Measurements from ENCODE around the gene FYB2. TPM values are rescaled to one million over a fixed set of nuclear protein-coding genes. Genes with fewer than 3 reads are reported as not detected.
"Not testable (repeated sequence)": the region's sequence is repeated elsewhere in the genome, so short reads cannot be mapped to it uniquely, and the experiment has no call there.

FYB2 gene
- total RNA-seq, 1 experiment from 2014 or later = not detected

DNA sequence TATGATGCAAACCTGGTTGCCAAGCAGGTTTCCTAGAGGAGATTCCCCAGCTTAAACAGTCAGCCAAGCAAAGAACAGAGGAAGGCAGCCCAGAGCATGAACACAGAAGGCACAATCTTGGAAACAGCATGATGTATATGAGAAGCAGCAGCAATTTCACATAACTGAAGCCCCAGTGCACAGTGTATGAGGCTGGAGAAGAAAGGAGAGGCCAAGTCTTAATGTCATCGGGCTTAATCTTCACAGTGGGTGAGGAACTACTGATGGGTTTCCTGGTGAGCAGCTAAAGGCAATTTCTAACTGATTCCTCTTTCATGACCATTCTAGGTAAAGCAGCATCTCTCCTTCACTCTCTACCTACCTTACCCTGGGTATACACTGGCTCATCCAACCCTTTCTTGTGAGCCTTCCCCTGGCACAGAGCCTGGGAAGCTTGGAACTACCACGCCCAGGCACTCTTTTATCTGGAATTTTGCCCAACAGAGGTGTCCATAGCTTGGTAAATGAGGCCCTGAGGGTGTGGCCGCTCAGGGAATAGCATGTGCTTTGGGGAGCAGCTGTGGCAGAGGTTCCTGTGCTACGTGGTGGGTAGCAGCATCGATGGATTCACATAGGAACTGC is 22.0 kb downstream of the FYB2 start:
- DNase-seq (ENCODE audit: low read depth) = peak; percentile 48

DNA sequence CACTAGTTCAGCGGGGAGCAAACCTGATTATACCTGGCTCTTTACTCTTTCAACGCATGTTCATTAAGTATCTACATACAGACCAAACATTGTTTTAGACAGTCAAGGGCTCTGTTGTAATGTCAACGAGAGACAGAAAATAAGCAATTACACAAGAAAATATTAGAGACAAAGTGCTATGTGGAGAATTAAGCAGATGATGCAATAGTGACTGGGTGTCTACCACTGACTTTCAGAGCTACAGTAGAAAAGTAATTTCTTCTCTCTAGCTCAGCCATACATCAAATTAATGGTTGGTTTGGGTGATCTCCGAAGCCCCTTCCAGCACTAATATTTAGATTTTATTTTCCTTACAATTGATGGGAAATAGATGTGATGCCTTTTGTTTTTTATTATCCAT is 23.3 kb downstream of the FYB2 start:
- no peak for DNase-seq (ENCODE audit: low read depth)

GRCh38 chr1:56790036-56790435 is 29.2 kb downstream of the FYB2 start:
- no peak for DNase-seq (ENCODE audit: low read depth)

GRCh38 chr1:56788588-56788987 is 30.6 kb downstream of the FYB2 start:
- peak; percentile 34 for DNase-seq (ENCODE audit: low read depth)

GRCh38 chr1:56788102-56788501 is 31.1 kb downstream of the FYB2 start:
- DNase-seq (ENCODE audit: low read depth) = no peak

GRCh38 chr1:56787330-56787729 is 31.9 kb downstream of the FYB2 start:
- DNase-seq (ENCODE audit: low read depth) = no peak

- no peak for DNase-seq (ENCODE audit: low read depth)
Observed at GRCh38 chr1:56782773-56783172, 36.4 kb downstream of the FYB2 start.

GRCh38 chr1:56780826-56781225 is 38.4 kb downstream of the FYB2 start:
- no peak for DNase-seq (ENCODE audit: low read depth)

DNA sequence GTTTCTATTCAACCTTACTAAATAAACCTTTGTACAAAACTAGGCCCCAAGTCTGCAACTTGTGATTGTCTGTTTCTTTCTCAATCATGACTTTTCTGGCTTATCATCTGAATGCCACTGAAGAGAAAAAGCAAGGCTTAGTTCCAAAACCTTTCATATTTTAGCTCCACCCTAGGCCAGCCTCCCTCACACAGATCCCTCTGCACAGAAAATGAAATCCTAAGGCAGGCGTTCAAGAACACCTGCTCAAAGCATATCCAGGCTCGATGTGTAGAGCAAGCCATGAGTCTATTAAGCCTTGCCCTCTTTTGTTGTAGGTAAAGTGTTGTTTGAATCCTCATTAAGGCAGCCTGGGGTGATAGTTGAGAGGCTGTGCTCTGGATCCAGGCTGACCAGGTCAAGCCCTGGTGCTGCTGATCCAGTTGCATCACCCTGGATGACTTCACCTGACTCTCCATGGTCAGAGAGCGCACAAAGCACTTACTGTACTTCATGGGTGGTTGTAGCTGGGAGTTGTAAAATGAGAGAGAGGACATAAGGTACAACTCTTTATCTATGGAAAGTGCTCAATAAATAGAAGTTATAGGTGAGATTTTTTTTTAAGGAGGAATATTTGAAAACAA is 39.0 kb downstream of the FYB2 start:
- no peak for DNase-seq (ENCODE audit: low read depth)

GRCh38 chr1:56777972-56778371 is 41.2 kb downstream of the FYB2 start:
- DNase-seq (ENCODE audit: low read depth) = no peak

GRCh38 chr1:56774732-56775131 is 44.5 kb downstream of the FYB2 start:
- DNase-seq (ENCODE audit: low read depth) = not testable (repeated sequence)

DNA sequence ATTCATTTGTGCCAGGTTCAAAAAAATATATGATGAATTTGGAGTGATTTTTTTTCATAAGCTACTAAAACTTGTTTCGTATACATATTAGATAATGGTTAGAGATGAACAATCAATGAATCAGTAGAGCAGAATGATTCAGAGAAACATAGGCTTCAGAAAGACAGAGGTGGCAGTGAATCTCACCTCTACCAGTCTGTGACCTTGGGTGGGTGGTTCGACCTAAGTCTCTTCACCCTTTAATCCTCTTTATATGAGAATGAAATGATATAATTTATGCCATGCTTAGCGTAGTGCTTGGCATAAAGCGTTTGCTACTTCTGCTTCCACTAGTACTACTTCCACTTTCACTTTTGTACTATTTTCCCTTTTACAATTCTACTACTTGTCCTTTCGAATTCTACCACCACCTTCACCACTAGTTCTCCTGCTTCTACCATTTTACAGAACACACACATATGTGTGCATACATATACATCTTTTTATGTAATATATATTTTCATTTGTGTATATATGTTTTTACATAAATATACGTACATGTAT is 45.1 kb downstream of the FYB2 start:
- DNase-seq (ENCODE audit: low read depth) = peak; percentile 24

GRCh38 chr1:56773341-56774066 is 45.7 kb downstream of the FYB2 start:
- peak; percentile 20 for DNase-seq (ENCODE audit: low read depth)

DNA sequence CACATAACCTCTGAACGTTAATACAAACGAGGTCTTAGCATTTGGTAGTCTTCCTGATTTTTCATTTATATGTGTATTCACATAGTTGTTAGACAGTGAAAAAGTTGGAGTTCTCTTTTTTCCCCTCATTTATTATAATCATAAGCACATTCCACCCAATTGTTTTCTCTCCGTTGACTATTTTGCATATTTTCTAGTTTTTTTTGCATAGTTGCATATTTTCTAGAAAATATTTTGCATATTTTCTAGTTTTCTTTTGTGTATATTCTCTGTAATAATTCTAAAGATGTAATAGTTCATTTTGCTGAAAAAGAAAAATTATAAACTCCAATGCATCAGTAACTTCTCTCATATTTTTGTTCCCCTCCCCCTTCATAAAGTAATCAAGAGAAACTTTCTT is 47.5 kb downstream of the FYB2 start:
- no peak for DNase-seq (ENCODE audit: low read depth)

- DNase-seq (ENCODE audit: low read depth) = no peak
Observed at GRCh38 chr1:56758794-56759193, 60.4 kb downstream of the FYB2 start.

- peak; percentile 16 for DNase-seq (ENCODE audit: low read depth)
Observed at GRCh38 chr1:56758135-56758534, 61.1 kb downstream of the FYB2 start.

DNA sequence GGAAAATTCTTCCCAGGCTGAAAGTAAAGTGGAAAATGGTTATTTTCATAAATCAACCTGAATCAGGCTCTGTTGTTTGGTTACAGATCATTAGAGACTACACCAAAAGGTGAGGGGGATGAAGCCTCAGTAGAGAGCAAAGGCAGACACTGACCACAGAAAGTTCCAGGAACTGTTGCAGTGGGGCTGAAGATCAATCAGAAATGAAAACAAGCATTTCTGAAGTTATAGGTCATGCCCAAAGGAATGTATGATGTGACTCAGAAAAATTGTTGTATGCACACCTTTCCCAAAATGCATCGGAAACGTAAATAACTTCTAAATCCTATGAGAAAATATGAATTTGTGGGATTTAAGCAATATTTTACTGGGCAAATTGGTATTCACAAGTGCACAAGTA is 63.3 kb downstream of the FYB2 start:
- no peak for DNase-seq (ENCODE audit: low read depth)

- DNase-seq (ENCODE audit: low read depth) = no peak
Observed at GRCh38 chr1:56754708-56755479, 64.3 kb downstream of the FYB2 start.

- no peak for DNase-seq (ENCODE audit: low read depth)
Observed at GRCh38 chr1:56745231-56745630, 74.0 kb downstream of the FYB2 start.

- no peak for DNase-seq (ENCODE audit: low read depth)
Observed at GRCh38 chr1:56728964-56729363, 90.2 kb downstream of the FYB2 start.

- no peak for DNase-seq (ENCODE audit: low read depth)
Observed at GRCh38 chr1:56726706-56727105, 92.5 kb downstream of the FYB2 start.

GRCh38 chr1:56719171-56719570 is 100.0 kb downstream of the FYB2 start:
- DNase-seq (ENCODE audit: low read depth) = no peak
